HEK293 (cell line): Measurements from ENCODE around the gene GPR17.

Source experiments
- ZNF544 ChIP-seq: fragments of 450-650 bp; formaldehyde crosslinking; IDR thresholded peaks from 2 replicates; pipeline ENCODE4 v1.5.0; 2017; ENCODE audit warnings: missing biosample characterization, missing genetic modification characterization
- ZXDB ChIP-seq: fragments of 450-650 bp; formaldehyde crosslinking; IDR thresholded peaks from 2 replicates; pipeline ENCODE4 v1.5.1; 2016; ENCODE audit warnings: missing biosample characterization, missing genetic modification characterization

- no peak for TF ChIP-seq ZXDB (tag by site-specific recombination)
- no peak for TF ChIP-seq ZNF544 (tag by site-specific recombination)
Observed at GRCh38 chr2:127676906-127677305, 31.0 kb downstream of the GPR17 start.
